Prostate gland (tissue), 2 donors: ENCODE measurements around the gene P2RY2.

Experiments used
- CTCF ChIP-seq, 4 experiments: fragments of 200-600 bp in 2 of 4; fragments of 450-650 bp in 2 of 4; sonication (generic) in 2 of 4; IDR thresholded peaks; 1 replicate in 3 of 4; 2 replicates in 1 of 4; pipeline ENCODE4 v1.5.1; 2016 to 2019; ENCODE audit warnings: antibody characterized with exemption in 4 of 4, mild to moderate bottlenecking in 2 of 4, moderate library complexity in 2 of 4
- POLR2A ChIP-seq: fragments of 450-650 bp; IDR thresholded peaks from one replicate; pipeline ENCODE4 v1.6.1; 2016; ENCODE audit warnings: antibody characterized with exemption, mild to moderate bottlenecking

GRCh38 chr11:73190557-73190885 lies 27.6 kb upstream of the P2RY2 start:
- TF ChIP-seq CTCF (IDR thresholded peaks at IDR 0.05) (no peak), POLR2A (no peak)
